NCI-H1105 treated with DMSO at 0.1 percent for 48 hours (cell line): ENCODE results near the gene CDH23.

Experiments used
- DNase-seq: peaks from one replicate; lab custom pipeline; 2025; lab: John Stamatoyannopoulos, UW

Gene CDH23

DNA sequence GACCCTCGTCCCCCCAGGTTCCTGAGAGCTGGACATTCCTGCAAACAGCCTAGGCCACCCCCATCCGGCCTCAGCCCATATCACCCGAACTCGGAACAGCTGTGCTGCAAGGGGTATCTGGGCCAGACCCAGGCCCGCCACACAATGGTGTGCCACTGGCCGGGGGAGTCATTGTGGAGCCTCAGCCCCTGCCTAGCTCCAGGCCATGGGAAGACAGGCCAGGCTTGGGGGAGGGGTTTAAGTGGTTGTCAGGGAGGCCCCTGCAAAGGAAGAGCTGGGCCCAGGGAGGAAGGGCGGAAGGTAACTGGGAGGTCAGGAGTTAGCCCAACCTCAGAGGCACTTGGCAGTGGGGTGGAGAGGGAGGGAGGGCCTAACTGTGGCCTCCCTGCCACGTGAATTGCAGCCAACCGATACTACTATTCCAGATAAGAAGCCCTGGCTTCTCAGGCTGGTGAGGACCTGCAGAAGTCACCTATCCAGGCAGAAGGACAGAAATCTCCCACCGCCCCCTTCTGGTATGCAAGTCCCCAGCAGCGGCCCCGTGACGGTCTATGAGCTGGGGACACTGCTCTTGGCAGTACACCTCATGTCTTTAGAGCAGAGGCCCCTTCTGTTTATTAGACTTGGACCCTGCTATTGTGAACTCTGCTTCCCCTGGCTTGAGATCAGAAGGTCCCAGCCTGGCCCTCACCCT, 349.8 kb downstream of the CDH23 start:
- no peak for DNase-seq

GRCh38 chr10:71747039-71747531, 350.4 kb downstream of the CDH23 start:
- no peak for DNase-seq

DNA sequence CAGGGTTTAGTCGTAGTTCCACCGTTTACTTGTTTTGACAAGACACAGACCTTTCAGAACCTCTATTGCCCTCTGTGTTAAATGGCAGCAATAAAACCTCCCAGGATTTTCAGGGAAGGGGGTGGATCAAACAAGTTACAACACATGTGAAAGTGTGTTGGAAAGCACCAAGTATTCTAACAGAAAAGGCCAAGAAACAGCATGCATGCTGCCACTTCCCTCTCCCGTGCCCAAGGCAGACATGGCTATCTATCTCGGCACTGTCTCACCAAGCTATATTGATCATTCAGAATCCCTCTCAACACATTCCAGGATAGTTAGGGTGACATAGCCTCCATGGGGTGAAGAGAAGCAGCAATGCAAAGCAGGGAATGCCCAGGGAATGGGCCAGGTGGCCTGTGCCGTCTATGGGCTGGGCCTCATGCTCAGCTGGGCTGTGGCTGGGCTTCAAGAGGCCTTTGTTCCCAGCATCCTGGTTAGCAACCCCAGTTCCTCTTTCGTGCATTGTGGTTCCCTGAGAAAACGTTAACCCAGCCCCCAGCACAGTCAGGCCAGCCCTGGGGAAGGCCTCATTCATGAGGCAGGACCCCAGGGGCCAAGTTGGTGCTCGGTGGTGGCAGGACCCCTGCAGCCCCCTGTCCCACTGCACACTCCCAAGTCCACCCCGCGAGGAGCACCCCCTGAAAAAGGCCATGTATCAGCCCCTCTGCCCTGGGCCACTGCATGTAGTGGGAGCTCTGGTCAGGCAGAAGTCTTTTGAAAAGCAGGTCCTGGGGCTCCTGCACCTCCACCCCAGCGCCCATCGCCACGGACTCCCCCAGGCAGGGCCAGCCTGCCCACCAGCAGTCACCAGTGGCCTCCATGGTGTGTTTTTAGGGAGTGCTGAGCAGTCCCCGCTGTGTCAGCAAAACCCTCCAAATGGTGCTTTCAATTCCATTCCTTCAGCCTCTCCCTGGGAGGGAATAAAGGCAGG, 351.1 kb downstream of the CDH23 start:
- DNase-seq, result no peak

GRCh38 chr10:71748671-71749191, 352.0 kb downstream of the CDH23 start:
- no peak for DNase-seq

DNA sequence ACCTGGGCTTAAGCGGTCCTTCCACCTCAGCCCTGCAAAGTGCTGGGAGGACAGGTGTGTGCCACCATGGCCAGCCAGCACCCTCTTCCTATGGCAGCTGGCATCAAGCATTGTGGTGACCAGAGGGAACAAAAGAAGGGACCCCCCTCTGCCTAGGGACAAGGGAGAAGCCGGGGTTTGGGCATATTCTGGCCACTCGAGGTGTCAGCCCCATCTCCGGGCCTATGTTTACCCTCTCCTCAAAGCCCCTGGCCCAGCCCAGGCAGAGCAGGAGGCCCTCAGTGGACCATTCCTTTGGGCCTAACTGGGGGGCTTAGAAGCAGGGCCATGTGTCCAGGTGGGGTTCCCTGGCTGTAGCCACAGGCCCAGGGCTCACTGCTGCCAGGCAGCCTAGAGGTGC, 352.7 kb downstream of the CDH23 start:
- no peak for DNase-seq

- no peak for DNase-seq
Measured at GRCh38 chr10:71750124-71750841, 353.6 kb downstream of the CDH23 start.

- DNase-seq, result no peak
Measured at GRCh38 chr10:71750986-71751385, 354.3 kb downstream of the CDH23 start.

GRCh38 chr10:71751515-71752224, 354.9 kb downstream of the CDH23 start:
- no peak for DNase-seq

DNA sequence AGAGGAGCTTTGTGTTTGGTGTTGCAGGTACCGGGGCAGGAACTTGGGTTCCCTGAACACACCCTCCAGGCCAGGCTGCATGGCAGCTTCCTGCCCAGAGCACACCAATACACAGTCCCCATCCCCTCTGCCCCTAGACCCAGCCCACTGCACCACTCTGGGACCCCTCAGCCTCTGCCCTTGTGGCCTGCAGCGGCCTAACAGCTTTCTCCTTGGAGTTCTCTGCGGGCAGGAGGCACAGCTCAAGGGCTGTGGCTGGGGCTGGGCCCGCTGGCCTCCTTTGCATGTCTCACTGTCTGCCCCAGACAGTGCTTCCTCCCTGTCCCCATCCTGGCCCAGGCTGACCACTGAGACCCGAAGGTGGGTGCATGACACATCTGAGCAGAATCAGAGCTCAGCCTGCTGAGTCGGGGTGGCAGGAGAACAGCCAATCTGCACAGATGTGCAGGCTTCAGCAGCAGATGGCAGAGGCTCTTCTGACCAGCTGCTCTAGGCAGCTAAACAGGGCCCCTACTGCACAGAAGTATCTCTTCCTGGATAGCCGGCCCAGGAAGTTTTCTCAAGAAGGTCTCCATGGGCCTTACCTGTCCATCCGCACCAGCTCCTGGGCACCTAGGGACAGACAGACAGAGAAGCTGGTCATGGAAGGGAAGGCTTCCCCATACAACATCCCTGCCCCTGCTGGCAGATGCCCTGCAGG, 355.8 kb downstream of the CDH23 start:
- DNase-seq, result no peak

- no peak for DNase-seq
Measured at GRCh38 chr10:71753091-71753959, 356.6 kb downstream of the CDH23 start.

DNA sequence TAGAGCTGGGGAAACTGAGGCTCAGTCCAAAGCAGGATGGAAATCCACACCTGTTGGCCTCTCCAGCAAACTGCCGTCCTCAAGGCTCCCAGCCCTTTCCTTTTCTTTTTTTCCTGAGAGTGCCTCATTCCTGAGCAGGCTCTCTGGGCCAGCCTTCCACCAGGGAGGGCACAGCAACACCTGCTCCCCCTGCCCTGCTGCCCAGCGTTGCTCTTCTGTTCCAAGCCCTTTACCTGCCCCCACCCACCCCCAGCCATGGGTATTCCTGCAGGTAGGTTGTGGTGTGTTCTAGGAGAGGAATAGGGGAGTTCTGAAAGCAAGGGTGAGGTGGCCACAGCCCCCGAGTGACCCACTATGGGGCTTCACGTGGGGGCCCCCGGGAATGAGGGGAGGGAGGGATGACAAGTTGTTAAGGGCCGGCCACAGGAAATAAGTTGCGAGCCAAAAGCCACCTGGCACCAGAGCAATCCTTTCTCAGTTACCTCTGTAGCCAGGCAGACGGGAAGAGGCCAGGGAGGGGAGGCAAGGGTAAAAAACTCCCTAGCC, 357.3 kb downstream of the CDH23 start:
- no peak for DNase-seq

DNA sequence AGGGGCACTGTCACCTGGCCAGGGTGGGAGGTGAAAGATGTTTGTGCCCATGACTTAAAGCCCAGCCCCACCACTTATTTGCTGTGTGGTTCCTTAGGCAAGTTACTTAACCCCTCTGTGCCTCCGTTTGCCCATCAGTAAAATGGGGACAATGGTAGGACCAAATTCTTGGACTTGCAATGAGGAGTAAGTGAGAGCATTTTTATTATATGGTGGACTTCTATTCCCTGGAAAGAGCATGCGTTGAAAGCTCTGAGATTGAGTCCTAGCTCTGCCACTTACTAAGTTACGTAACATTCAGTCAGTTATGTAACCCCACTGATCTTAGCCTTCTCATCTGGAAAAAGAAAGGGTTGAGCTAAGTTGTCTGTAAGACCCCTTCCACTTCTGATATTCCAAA, 357.8 kb downstream of the CDH23 start:
- DNase-seq, result no peak

- no peak for DNase-seq
Measured at GRCh38 chr10:71755179-71755879, 358.6 kb downstream of the CDH23 start.

DNA sequence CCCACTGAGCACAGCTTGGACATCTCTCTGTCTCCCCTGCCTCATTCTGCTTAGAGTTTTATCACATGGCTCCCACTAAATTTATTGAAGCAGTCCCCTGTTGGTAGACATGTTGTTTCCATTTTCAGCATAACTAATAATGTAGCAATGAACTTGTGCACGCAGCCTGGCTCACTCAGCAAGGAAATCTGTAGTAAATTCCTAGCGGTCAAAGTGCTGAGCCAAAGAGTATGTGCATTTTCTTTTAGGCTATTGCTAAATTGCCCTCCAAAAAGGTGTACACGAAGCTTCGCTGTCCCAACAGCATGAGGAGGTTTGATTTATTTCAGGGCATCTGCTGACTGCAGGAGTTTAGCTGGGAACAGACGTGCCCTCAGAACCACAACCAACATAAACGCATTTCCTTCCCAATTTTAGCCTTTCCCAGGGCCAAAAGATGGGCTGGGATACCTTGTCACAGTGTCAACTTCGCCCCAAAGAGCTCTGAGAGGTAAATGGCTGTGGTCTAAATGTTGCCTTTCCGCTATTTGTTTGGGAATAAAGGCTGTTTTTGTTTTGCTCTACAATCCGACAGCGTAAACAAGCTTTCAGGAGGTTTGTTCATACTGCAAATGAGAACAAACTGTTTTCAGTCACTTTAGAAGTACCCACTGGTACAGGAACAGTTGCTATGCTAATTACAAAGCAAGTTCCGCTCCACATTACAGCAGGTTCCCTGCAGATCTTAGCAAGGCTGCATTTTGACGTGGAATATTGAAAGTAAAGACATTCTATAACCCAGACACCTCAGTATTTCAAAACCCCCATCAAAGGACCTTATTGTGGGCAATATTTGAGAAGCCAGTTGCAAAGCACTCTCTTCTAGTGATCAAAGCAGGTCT, 359.8 kb downstream of the CDH23 start:
- DNase-seq, result no peak

DNA sequence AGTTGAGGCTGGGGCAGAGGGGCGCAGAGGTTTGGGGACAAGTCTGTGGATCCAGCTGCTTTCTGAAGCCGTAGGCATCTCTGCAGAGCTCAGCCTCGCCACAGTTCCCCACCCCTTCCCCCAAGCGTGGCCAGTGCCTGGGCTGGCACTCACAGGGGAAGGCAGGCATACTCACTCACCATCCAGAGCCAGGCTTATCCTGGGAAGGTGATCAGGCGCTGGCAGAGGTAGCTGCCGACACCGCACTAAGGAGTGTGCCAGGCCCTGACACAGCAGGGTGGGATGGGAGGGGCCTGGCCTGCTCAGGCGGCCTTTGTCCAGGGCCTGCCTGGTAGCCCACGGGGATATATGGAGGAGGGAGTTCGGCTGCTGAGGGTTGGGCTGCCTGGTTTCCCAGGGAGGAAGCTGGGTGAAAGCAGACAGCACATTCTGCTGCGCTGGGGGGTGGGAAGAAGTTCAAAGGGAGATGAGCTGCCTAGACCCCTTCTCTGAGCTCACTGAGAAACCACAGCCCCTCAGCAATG, 360.7 kb downstream of the CDH23 start:
- DNase-seq, result no peak

GRCh38 chr10:71761105-71761511, 364.4 kb downstream of the CDH23 start:
- DNase-seq, result no peak

DNA sequence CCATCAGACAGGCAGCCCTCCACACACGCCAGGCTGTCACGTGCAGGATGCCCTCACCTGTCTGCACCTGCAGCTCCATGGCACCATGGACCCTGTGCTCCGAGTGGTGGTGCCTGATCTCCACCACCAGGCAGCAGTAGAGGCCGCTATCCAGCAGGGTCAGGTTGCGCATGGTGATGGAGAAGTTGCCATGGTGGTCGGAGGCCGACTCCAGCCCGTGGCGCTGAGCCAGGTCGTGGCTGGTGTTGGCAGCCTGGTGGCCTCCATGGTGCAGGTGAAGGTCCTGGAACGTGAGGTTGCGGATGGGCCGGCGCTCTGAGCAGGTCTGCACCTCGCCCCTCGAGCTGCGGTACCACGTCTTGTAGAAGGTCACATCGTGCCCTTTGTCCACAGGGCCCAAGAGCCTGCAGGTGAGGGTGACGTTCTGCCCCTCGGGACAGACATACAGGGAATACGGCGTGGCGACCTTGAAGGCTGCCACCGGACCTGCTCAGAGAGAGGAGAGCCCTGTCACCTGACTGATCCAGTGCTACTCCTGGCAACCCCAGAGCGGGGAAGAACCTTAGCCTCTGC, 364.9 kb downstream of the CDH23 start:
- DNase-seq, result no peak
